ENCODE measurements around the gene LARP4B. TPM values are rescaled to one million over a fixed set of nuclear protein-coding genes. Genes with fewer than 3 reads are reported as not detected.

Gene LARP4B
- polyA plus RNA-seq, 1 of the 3 experiments (the other 2 are of a cell fraction) = 23.3 TPM

DNA sequence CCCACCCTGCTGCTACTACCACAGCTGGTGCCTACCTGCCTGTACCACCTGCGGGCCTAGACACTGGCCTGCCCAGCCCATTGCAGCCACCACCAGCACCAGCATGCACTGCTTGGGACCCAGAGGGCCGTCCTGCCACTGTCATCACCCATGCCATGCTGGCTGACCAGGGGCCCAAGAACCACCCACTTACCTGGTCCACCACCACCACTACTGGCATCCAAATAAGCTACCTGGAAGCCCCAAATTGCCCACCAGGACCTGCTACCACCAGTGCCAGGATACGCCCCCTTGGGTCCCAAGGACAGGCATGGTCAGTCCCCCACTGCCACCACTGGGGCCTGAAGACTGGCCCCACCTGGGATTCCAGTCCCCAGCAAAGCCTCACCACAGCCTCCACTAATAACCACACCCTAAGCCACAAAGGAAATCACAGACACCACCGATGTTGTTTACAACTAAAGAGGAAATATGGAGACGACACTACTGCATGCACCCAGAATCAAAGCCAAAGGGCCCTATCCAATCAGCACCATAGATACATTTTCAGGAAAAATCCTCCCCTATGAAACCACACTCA is 171.5 kb downstream of the LARP4B start:
- POLR2A ChIA-PET = no interaction called here
- no peaks in the 10 kb centered on the region for H3F3A ChIP-seq (replicated peaks; ENCODE audit: insufficient read depth)
- CTCF ChIA-PET = no interaction called here
- H3K9me2 ChIP-seq = no peaks in the 10 kb centered on the region
- no peak overlapping the region for H2AFZ ChIP-seq (ENCODE audit: low read depth)
- H3K27me3 ChIP-seq (ENCODE audit: insufficient read depth) = no peaks in the 10 kb centered on the region
- no peak overlapping the region for H3K4me2 ChIP-seq
- H3K9ac ChIP-seq = no peak overlapping the region
- TF ChIP-seq EZH2phosphoT487 (IDR thresholded peaks at IDR 0.05; ENCODE audit: borderline replicate concordance, low read depth) = no peak
- no peak for TF ChIP-seq NRF1 (IDR thresholded peaks at IDR 0.05; ENCODE audit: low read depth, low read length)
- TF ChIP-seq GABPA (IDR thresholded peaks at IDR 0.05; ENCODE audit: low read depth) = no peak
- TF ChIP-seq TAF1 (IDR thresholded peaks at IDR 0.05; ENCODE audit: borderline replicate concordance, low read depth, low read length) = no peak
- no peak for TF ChIP-seq FOXM1 (IDR thresholded peaks at IDR 0.05; ENCODE audit: low read depth)
- no peak for TF ChIP-seq MEF2A (IDR thresholded peaks at IDR 0.05; ENCODE audit: borderline replicate concordance, low read depth)
- TF ChIP-seq, protein P1, sequence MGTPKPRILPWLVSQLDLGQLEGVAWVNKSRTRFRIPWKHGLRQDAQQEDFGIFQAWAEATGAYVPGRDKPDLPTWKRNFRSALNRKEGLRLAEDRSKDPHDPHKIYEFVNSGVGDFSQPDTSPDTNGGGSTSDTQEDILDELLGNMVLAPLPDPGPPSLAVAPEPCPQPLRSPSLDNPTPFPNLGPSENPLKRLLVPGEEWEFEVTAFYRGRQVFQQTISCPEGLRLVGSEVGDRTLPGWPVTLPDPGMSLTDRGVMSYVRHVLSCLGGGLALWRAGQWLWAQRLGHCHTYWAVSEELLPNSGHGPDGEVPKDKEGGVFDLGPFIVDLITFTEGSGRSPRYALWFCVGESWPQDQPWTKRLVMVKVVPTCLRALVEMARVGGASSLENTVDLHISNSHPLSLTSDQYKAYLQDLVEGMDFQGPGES (IDR thresholded peaks at IDR 0.05; ENCODE audit: low read depth, low read length) = no peak
- no peak for TF ChIP-seq JUND (IDR thresholded peaks at IDR 0.05)
- TF ChIP-seq EP300 (IDR thresholded peaks at IDR 0.05; ENCODE audit: borderline replicate concordance in 1 of 2, low read depth in 1 of 2, low read length in 1 of 2) = no peak
- no peak for TF ChIP-seq RCOR1 (IDR thresholded peaks at IDR 0.05; ENCODE audit: low read length)
- no peak for TF ChIP-seq REST (IDR thresholded peaks at IDR 0.05; ENCODE audit: low read depth, low read length)
- WGBS (ENCODE audit: low lambda C conversion rate) = 41% methylated on average over 4 of the region's 5 CpGs
- no peaks in the 10 kb centered on the region; a peak in 1 of 4 replicates for H3K4me1 ChIP-seq (ENCODE audit: control insufficient read depth in 1 of 2, insufficient read depth in 2 of 2, low read depth in 1 of 2, low read length in 1 of 2)
- no peaks in the 10 kb centered on the region for H3K36me3 ChIP-seq (replicated peaks in 1 of 2; ENCODE audit: control insufficient read depth in 1 of 2, insufficient read depth in 2 of 2, low read length in 1 of 2)
- H3K79me2 ChIP-seq (ENCODE audit: insufficient read depth) = no peaks in the 10 kb centered on the region
- no peak overlapping the region for H3K4me3 ChIP-seq (ENCODE audit: low read depth in 2 of 2, low read length in 1 of 2)
- no peaks in the 10 kb centered on the region for H3K9me3 ChIP-seq
- no peak overlapping the region for H3K27ac ChIP-seq (ENCODE audit: low read depth in 2 of 2, low read length in 1 of 2)
- DNase-seq = no peak
- H4K20me1 ChIP-seq (ENCODE audit: insufficient read depth) = no peaks in the 10 kb centered on the region

Other genes with a start within 250 kb of the LARP4B start
- gene DIP2C, start 242.0 kb downstream of the LARP4B start, polyA plus RNA-seq (2012; rRNA removed) = 6.2 and 8.7 TPM in 2 replicates
- gene GTPBP4, start 56.7 kb upstream of the LARP4B start, polyA plus RNA-seq (2012; rRNA removed) = 36.6 and 41.2 TPM in 2 replicates
- not detected in 2 replicates for gene IDI2, start 94.2 kb upstream of the LARP4B start, polyA plus RNA-seq (2012; rRNA removed)
- 15.9 and 19.6 TPM in 2 replicates for gene IDI1, start 117.4 kb upstream of the LARP4B start, polyA plus RNA-seq (2012; rRNA removed)
- 11.9 and 13.4 TPM in 2 replicates for gene WDR37, start 124.7 kb upstream of the LARP4B start, polyA plus RNA-seq (2012; rRNA removed)